HEK293 (cell line): ENCODE data around the gene LRPPRC.

Experiments used
- CTCF ChIA-PET: fragments of 350-600 bp; formaldehyde crosslinking; extraction: SDS; loops from one replicate; lab custom pipeline; 2021; ENCODE audit warnings: antibody characterized with exemption; lab: Yijun Ruan, JAX
- POLR2A ChIA-PET: fragments of 300-600 bp; formaldehyde crosslinking; extraction: SDS; loops from one replicate; lab custom pipeline; 2020; ENCODE audit warnings: antibody characterized with exemption, inconsistent platforms; lab: Yijun Ruan, JAX
- H3K27ac ChIP-seq: fragments of 200-500 bp; sonication (Bioruptor generic); 2 replicates; pipeline ENCODE4 v1.5.1; 2014; ENCODE audit warnings: low read depth, low read length, control low read depth, inconsistent platforms; ENCODE audit errors: extremely low read depth
- H3K36me3 ChIP-seq, 2 experiments: fragments of 200-500 bp in 1 of 2; sonication (Bioruptor generic) in 1 of 2; 1 replicate in 1 of 2; 2 replicates in 1 of 2; pipeline ENCODE4 v1.5.1; 2014 to 2017; ENCODE audit warnings: inconsistent platforms in 2 of 2, low read length in 2 of 2; ENCODE audit not compliant: control insufficient read depth in 2 of 2, insufficient read depth in 1 of 2
- H3K4me1 ChIP-seq: fragments of 200-500 bp; sonication (Bioruptor generic); 2 replicates; pipeline ENCODE4 v1.5.1; 2014; ENCODE audit warnings: mild to moderate bottlenecking, low read length, inconsistent platforms; ENCODE audit not compliant: control insufficient read depth, insufficient read depth
- H3K4me3 ChIP-seq: 2 replicates; pipeline ENCODE4 v1.5.1; 2011; ENCODE audit warnings: low read depth, mild to moderate bottlenecking, control low read depth, low read length, moderate library complexity
- H3K9me3 ChIP-seq: fragments of 200-500 bp; sonication (Bioruptor generic); 2 replicates; pipeline ENCODE4 v1.5.1; 2014; ENCODE audit warnings: low read depth, low read length, inconsistent platforms; ENCODE audit not compliant: control insufficient read depth, insufficient read depth
- BCL11A ChIP-seq: fragments of 450-650 bp; formaldehyde crosslinking; IDR thresholded peaks from 2 replicates; pipeline ENCODE4 v1.5.1; 2016; ENCODE audit warnings: low read depth, missing biosample characterization, missing genetic modification characterization
- BCL11B ChIP-seq: fragments of 450-650 bp; formaldehyde crosslinking; IDR thresholded peaks from 2 replicates; pipeline ENCODE4 v1.5.1; 2016; ENCODE audit warnings: low read depth, missing biosample characterization, missing genetic modification characterization
- CTCF ChIP-seq: fragments of 450-650 bp; formaldehyde crosslinking; IDR thresholded peaks from 2 replicates; pipeline ENCODE4 v1.5.1; 2016; ENCODE audit warnings: missing biosample characterization, missing genetic modification characterization
- GLI2 ChIP-seq: fragments of 450-650 bp; formaldehyde crosslinking; IDR thresholded peaks from 2 replicates; pipeline ENCODE4; 2017; ENCODE audit warnings: missing biosample characterization, missing genetic modification characterization, low read depth, borderline replicate concordance
- GLI4 ChIP-seq: fragments of 450-650 bp; formaldehyde crosslinking; IDR thresholded peaks from 2 replicates; pipeline ENCODE4 v1.5.1; 2016; ENCODE audit warnings: missing biosample characterization, missing genetic modification characterization
- MZF1 ChIP-seq: fragments of 450-650 bp; formaldehyde crosslinking; IDR thresholded peaks from 2 replicates; pipeline ENCODE4 v1.5.1; 2017; ENCODE audit warnings: missing biosample characterization, missing genetic modification characterization, borderline replicate concordance
- WT1 ChIP-seq: fragments of 450-650 bp; formaldehyde crosslinking; IDR thresholded peaks from 2 replicates; pipeline ENCODE4 v1.5.1; 2016; ENCODE audit warnings: missing biosample characterization, missing genetic modification characterization
- ZBTB20 ChIP-seq: fragments of 450-650 bp; formaldehyde crosslinking; IDR thresholded peaks from 2 replicates; pipeline ENCODE4 v1.5.1; 2016; ENCODE audit warnings: missing biosample characterization, missing genetic modification characterization
- ZBTB7A ChIP-seq: fragments of 450-650 bp; formaldehyde crosslinking; IDR thresholded peaks from 2 replicates; pipeline ENCODE4 v1.5.1; 2016; ENCODE audit warnings: low read depth, missing biosample characterization, missing genetic modification characterization
- ZFP37 ChIP-seq: fragments of 450-650 bp; formaldehyde crosslinking; IDR thresholded peaks from 2 replicates; pipeline ENCODE4 v1.5.1; 2016; ENCODE audit warnings: missing biosample characterization, missing genetic modification characterization
- ZFP41 ChIP-seq: fragments of 450-650 bp; formaldehyde crosslinking; IDR thresholded peaks from 2 replicates; pipeline ENCODE4 v1.5.1; 2016; ENCODE audit warnings: missing biosample characterization, missing genetic modification characterization, borderline replicate concordance
- ZNF354C ChIP-seq: fragments of 450-650 bp; formaldehyde crosslinking; IDR thresholded peaks from 2 replicates; pipeline ENCODE4 v1.5.1; 2016; ENCODE audit warnings: missing biosample characterization, missing genetic modification characterization, low read depth, borderline replicate concordance
- ZNF362 ChIP-seq: fragments of 450-650 bp; formaldehyde crosslinking; IDR thresholded peaks from 2 replicates; pipeline ENCODE4 v1.5.1; 2016; ENCODE audit warnings: missing biosample characterization, missing genetic modification characterization
- ZNF426 ChIP-seq: fragments of 450-650 bp; formaldehyde crosslinking; IDR thresholded peaks from 2 replicates; pipeline ENCODE4 v1.5.1; 2017; ENCODE audit warnings: missing biosample characterization, missing genetic modification characterization, mild to moderate bottlenecking, inconsistent platforms, moderate library complexity
- ZNF521 ChIP-seq: fragments of 450-650 bp; formaldehyde crosslinking; IDR thresholded peaks from 2 replicates; pipeline ENCODE4 v1.5.1; 2017; ENCODE audit warnings: missing biosample characterization, mild to moderate bottlenecking, missing genetic modification characterization
- ZNF785 ChIP-seq: fragments of 450-650 bp; formaldehyde crosslinking; IDR thresholded peaks from 2 replicates; pipeline ENCODE4 v1.5.1; 2016; ENCODE audit warnings: missing biosample characterization, missing genetic modification characterization
- ZXDB ChIP-seq: fragments of 450-650 bp; formaldehyde crosslinking; IDR thresholded peaks from 2 replicates; pipeline ENCODE4 v1.5.1; 2016; ENCODE audit warnings: missing biosample characterization, missing genetic modification characterization
- TF ChIP-seq, protein P1 (sequence below): fragments of 450-650 bp; formaldehyde crosslinking; IDR thresholded peaks from 2 replicates; pipeline ENCODE4 v1.5.1; 2017; ENCODE audit warnings: missing biosample characterization, missing genetic modification characterization
- TF ChIP-seq, protein P2 (sequence below): fragments of 450-650 bp; formaldehyde crosslinking; IDR thresholded peaks from 2 replicates; pipeline ENCODE4 v1.5.1; 2016; ENCODE audit warnings: missing biosample characterization, missing genetic modification characterization

LRPPRC gene

DNA sequence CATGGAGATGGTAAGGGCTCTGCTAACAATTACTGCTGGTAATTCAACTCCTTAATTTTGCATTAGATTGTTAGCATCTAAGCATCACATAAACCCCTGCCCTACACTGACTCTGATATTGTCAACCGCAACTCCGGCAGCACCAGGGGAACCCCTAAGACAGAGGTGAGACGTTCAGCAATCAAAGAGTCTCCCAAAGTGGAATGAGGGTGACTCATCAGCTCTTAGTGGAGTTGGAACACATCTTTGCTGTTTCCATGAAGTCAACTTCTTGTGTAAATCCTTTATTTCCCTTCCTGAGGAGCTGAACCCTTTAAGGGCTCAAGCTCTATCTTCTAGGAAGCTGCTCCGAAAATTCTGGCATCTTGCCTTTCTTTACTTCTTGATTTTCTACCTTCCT lies 104.9 kb downstream of the LRPPRC start (continued):
- TF ChIP-seq WT1 (tag by site-specific recombination), result no peak
- TF ChIP-seq CTCF, result no peak
- TF ChIP-seq ZNF362 (tag by site-specific recombination), result no peak
- TF ChIP-seq ZFP37 (tag by site-specific recombination), result no peak
- TF ChIP-seq, protein P1, sequence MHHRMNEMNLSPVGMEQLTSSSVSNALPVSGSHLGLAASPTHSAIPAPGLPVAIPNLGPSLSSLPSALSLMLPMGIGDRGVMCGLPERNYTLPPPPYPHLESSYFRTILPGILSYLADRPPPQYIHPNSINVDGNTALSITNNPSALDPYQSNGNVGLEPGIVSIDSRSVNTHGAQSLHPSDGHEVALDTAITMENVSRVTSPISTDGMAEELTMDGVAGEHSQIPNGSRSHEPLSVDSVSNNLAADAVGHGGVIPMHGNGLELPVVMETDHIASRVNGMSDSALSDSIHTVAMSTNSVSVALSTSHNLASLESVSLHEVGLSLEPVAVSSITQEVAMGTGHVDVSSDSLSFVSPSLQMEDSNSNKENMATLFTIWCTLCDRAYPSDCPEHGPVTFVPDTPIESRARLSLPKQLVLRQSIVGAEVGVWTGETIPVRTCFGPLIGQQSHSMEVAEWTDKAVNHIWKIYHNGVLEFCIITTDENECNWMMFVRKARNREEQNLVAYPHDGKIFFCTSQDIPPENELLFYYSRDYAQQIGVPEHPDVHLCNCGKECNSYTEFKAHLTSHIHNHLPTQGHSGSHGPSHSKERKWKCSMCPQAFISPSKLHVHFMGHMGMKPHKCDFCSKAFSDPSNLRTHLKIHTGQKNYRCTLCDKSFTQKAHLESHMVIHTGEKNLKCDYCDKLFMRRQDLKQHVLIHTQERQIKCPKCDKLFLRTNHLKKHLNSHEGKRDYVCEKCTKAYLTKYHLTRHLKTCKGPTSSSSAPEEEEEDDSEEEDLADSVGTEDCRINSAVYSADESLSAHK (tag by site-specific recombination), result no peak
- TF ChIP-seq MZF1 (tag by site-specific recombination), result no peak
- no peak for TF ChIP-seq ZNF521 (tag by site-specific recombination)

GRCh38 chr2:43889416-43889815 lies 106.4 kb downstream of the LRPPRC start:
- POLR2A ChIA-PET, result no interaction called here
- Histone ChIP-seq H3K4me1 (no peaks in the 10 kb centered on the region), H3K27ac (no peak overlapping the region), H3K36me3 (peaks cover 27 to 85% of the 10 kb centered on the region in 2 experiments), H3K4me3 (no peak overlapping the region), H3K9me3 (no peaks in the 10 kb centered on the region)
- CTCF ChIA-PET, result no interaction called here
- TF ChIP-seq ZNF426 (tag by site-specific recombination) (no peak), ZNF785 (no peak), GLI2 (tag by site-specific recombination) (no peak), ZBTB20 (tag by site-specific recombination) (no peak), ZBTB7A (tag by site-specific recombination) (no peak), ZNF354C (tag by site-specific recombination) (no peak), BCL11B (tag by site-specific recombination) (no peak)

DNA sequence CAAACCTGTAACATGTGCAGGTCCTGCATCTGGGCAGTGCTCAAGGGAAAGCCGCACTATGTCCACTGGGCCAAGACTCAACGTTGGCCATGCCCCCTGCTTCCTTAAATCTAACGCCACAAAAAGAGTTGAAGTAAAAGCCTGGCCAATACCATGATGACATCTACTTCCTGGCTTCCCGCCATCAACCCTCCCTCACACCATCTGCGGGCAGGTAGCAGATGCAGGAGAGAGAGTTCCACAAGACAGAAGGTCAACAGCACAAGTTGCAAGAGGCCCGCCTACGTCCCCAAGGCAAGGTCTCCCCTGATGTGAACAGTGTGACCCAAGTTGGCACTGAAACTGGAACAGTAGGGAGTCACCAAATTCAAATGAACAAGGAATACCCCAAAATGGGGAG lies 108.6 kb downstream of the LRPPRC start:
- H3K36me3 ChIP-seq, result peaks cover 27 to 65% of the 10 kb centered on the region in 2 experiments
- ChIA-PET POLR2A (no interaction called here), CTCF (interaction anchor here (2.0 kb wide), 1 partner anchor 9 kb away, joined by 9 read pairs; no protein-coding TSS in a partner anchor)
- H3K4me3 ChIP-seq, result no peak overlapping the region
- no peaks in the 10 kb centered on the region for H3K9me3 ChIP-seq
- H3K4me1 ChIP-seq, result no peaks in the 10 kb centered on the region
- TF ChIP-seq GLI4 (no peak), ZXDB (tag by site-specific recombination) (no peak), BCL11A (tag by site-specific recombination) (no peak), ZFP41 (tag by site-specific recombination) (no peak)
- TF ChIP-seq, protein P2, sequence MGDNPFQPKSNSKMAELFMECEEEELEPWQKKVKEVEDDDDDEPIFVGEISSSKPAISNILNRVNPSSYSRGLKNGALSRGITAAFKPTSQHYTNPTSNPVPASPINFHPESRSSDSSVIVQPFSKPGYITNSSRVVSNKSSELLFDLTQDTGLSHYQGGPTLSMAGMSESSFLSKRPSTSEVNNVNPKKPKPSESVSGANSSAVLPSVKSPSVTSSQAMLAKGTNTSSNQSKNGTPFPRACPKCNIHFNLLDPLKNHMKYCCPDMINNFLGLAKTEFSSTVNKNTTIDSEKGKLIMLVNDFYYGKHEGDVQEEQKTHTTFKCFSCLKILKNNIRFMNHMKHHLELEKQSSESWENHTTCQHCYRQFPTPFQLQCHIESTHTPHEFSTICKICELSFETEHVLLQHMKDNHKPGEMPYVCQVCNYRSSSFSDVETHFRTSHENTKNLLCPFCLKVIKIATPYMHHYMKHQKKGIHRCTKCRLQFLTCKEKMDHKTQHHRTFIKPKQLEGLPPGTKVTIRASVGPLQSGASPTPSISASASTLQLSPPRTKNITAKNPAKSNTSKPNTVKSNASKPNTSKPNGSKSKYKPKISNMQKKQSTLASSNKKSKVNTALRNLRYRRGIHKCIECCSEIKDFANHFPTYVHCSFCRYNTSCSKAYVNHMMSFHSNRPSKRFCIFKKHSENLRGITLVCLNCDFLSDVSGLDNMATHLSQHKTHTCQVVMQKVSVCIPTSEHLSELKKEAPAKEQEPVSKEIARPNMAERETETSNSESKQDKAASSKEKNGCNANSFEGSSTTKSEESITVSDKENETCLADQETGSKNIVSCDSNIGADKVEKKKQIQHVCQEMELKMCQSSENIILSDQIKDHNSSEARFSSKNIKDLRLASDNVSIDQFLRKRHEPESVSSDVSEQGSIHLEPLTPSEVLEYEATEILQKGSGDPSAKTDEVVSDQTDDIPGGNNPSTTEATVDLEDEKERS, result no peak
- H3K27ac ChIP-seq, result no peak overlapping the region
